Skeletal muscle tissue (tissue), 4 donors: Measurements from ENCODE around the gene CFDP1. TPM values are rescaled to one million over a fixed set of nuclear protein-coding genes. Genes with fewer than 3 reads are reported as not detected.
A peak's percentile ranks its signal among the peaks of the same experiment; 100 is the strongest.

Source experiments
- H3K27ac ChIP-seq: one replicate; pipeline ENCODE4 v1.7.0; 2013; ENCODE audit warnings: mild to moderate bottlenecking, low read depth, low read length, inconsistent platforms
- H3K27me3 ChIP-seq, 3 donors: one replicate each; pipeline ENCODE4 v1.7.0; 2013; ENCODE audit warnings: low read length in 3 of 3; ENCODE audit not compliant: control insufficient read depth in 3 of 3, insufficient read depth in 3 of 3
- H3K36me3 ChIP-seq, 3 donors: one replicate each; pipeline ENCODE4 v1.7.0; 2013; ENCODE audit warnings: low read length in 3 of 3; ENCODE audit not compliant: control insufficient read depth in 3 of 3, insufficient read depth in 3 of 3
- H3K4me1 ChIP-seq, 3 donors: one replicate each; pipeline ENCODE4 v1.7.0; 2013; ENCODE audit warnings: low read length in 3 of 3, mild to moderate bottlenecking in 3 of 3; ENCODE audit not compliant: control insufficient read depth in 3 of 3, insufficient read depth in 3 of 3
- H3K4me3 ChIP-seq, 3 donors: one replicate each; pipeline ENCODE4 v1.7.0; 2013; ENCODE audit warnings: low read length in 3 of 3
- H3K9ac ChIP-seq, 3 donors: one replicate each; pipeline ENCODE4 v1.7.0; 2013; ENCODE audit warnings: low read length in 3 of 3, mild to moderate bottlenecking in 3 of 3, moderate library complexity in 2 of 3, low read depth in 1 of 3
- H3K9me3 ChIP-seq, 3 donors: one replicate each; pipeline ENCODE4 v1.7.0; 2013; ENCODE audit warnings: low read length in 3 of 3; ENCODE audit not compliant: control insufficient read depth in 3 of 3
- total RNA-seq: library from RNA; depleted of rRNA; stranded (reverse); fragments of >200 nt; gene quantifications from one replicate; pipeline ENCODE4 v1.2.3, GENCODE V29; 2014
- donor health status: Osteomylitis.

The CFDP1 gene
- total RNA-seq, 1 donor from 2014 or later: 49.6 TPM

GRCh38 chr16:75264999-75265910 is 168.0 kb downstream of the CFDP1 start:
- H3K27me3 ChIP-seq: no peaks in the 10 kb centered on the region
- peak overlapping the region; percentile 97 for H3K27ac ChIP-seq
- no peaks in the 10 kb centered on the region for H3K9me3 ChIP-seq
- peak overlapping the region; percentile 89 to 96 (median 95) for H3K9ac ChIP-seq
- H3K4me3 ChIP-seq: peak overlapping the region; percentile 82 to 88 (median 85)
- H3K4me1 ChIP-seq: peaks cover 66 to 71% (median 67%) of the 10 kb centered on the region in 3 donors
- peaks cover 0 to 4% (median 4%) of the 10 kb centered on the region in 3 donors for H3K36me3 ChIP-seq

DNA sequence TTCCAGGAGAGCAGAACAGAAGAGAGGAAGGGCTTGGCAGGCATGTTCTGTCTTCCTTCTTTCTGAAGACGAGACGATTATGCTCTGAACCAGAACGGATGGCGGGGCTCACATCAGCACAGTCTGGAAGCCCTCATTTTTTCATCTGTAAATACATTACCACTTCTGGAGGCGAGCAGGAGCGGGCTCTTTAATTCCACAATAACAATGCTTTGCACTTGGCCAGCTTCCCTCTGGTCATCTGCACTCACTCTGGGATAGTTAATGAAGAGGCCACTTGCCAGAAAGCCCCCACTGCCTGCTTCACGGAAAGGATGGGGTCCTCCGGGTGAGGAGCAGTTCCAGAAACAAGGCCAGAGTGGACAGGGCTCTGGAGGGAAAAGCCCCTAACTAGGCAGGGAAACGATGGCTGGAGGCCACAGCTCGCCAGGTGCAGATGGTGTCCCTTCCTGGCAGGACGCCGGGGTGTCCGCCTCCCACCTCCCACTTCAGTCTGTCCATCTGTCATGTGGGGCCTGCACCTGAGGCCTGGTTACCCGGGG is 168.8 kb downstream of the CFDP1 start:
- Histone ChIP-seq H3K27me3 (no peaks in the 10 kb centered on the region), H3K9ac (peak overlapping the region; percentile 89 to 96 (median 95)), H3K36me3 (peaks cover 0 to 4% (median 4%) of the 10 kb centered on the region in 3 donors), H3K27ac (peak overlapping the region; percentile 97), H3K4me3 (peak overlapping the region; percentile 82 to 88 (median 85)), H3K4me1 (peaks cover 66 to 75% (median 67%) of the 10 kb centered on the region in 3 donors), H3K9me3 (no peaks in the 10 kb centered on the region)

DNA sequence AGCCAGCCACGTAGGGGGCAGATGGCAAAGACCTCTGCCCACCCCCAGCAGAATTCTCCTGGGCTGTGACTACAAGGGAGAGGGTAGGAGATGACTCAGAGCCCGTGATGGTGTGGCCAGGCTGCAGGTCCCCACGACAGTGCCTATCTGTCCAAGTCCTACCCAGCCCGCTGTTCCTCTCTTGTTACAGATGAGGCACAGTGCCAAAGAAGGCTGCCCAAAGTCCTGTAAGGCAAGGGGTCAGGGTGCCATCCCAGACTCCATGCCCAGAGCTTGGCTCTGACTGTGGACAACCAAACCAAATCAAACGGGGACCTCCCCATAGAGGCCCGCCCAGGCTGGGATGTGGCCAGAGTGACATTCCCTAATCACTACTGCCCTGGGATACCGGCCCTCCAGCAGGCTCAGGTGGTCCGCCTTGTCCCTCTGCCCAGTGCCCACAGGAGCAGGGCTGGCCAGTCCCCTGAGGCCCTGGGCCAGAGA is 169.3 kb downstream of the CFDP1 start:
- Histone ChIP-seq H3K4me1 (peaks cover 67 to 79% (median 69%) of the 10 kb centered on the region in 3 donors), H3K27ac (peak overlapping the region; percentile 97), H3K9me3 (no peaks in the 10 kb centered on the region), H3K9ac (peak overlapping the region; percentile 89 to 96 (median 95)), H3K36me3 (peaks cover 0 to 4% (median 4%) of the 10 kb centered on the region in 3 donors), H3K27me3 (no peaks in the 10 kb centered on the region), H3K4me3 (peak overlapping the region; percentile 82 to 88 (median 85))

- Histone ChIP-seq H3K27ac (peak overlapping the region; percentile 97), H3K4me1 (peaks cover 73 to 84% (median 75%) of the 10 kb centered on the region in 3 donors)
Observed at GRCh38 chr16:75263291-75263962, 169.9 kb downstream of the CFDP1 start.

GRCh38 chr16:75262800-75263127 is 170.5 kb downstream of the CFDP1 start:
- H3K27ac ChIP-seq: peak overlapping the region; percentile 97
- H3K4me1 ChIP-seq: peaks cover 73 to 84% (median 76%) of the 10 kb centered on the region in 3 donors
- no peaks in the 10 kb centered on the region for H3K27me3 ChIP-seq
- peak overlapping the region; percentile 82 to 88 (median 85) for H3K4me3 ChIP-seq
- H3K36me3 ChIP-seq: peaks cover 0 to 4% (median 4%) of the 10 kb centered on the region in 3 donors
- peak overlapping the region; percentile 76 to 96 (median 95) for H3K9ac ChIP-seq
- H3K9me3 ChIP-seq: no peaks in the 10 kb centered on the region

More at GRCh38 chr16:75263291-75263962, 169.9 kb downstream of the CFDP1 start:
- H3K27me3 ChIP-seq: no peaks in the 10 kb centered on the region
- peaks cover 0 to 4% (median 4%) of the 10 kb centered on the region in 3 donors for H3K36me3 ChIP-seq
- H3K9me3 ChIP-seq: no peaks in the 10 kb centered on the region
- H3K9ac ChIP-seq: peak overlapping the region; percentile 76 to 96 (median 95)
- H3K4me3 ChIP-seq: peak overlapping the region; percentile 82 to 88 (median 85)

DNA sequence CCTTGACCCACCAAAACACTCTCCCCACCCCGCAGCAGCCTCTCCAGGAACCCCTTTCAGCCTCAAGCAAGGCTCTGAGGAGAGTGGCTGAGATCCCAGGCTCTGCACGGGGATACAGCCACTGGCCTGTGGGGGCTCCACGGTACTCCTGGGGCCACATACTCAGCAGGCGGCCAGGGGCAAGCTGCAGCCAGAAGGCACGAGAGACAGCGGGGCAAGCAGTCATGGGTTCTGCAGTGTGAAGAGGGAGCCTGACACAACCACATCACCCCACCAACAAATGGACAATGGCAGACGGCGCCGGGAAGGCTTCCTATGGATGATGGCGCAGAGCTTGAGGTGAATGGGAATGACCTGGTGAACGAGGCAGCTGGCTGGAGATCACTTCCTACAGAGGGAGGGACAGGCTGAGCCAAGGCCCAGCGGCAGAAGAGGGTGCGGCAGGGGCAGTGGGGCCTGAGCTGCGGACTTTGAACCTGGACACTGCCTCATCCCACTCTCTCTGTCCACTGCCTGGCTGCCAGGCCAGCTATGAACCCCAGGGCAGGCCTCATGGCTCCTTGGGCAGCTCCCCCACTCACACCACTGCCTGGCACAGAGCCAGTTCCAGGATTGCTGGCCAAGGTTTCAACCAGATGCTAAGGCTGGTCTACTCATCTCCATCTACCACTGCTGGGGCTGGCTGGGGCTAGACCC is 171.1 kb downstream of the CFDP1 start:
- no peaks in the 10 kb centered on the region for H3K27me3 ChIP-seq
- peak overlapping the region; percentile 82 to 88 (median 85) for H3K4me3 ChIP-seq
- H3K9ac ChIP-seq: peak overlapping the region; percentile 51 to 96 (median 95)
- peaks cover 0 to 4% (median 4%) of the 10 kb centered on the region in 3 donors for H3K36me3 ChIP-seq
- H3K27ac ChIP-seq: peak overlapping the region; percentile 97
- H3K4me1 ChIP-seq: peaks cover 74 to 84% (median 76%) of the 10 kb centered on the region in 3 donors
- no peaks in the 10 kb centered on the region for H3K9me3 ChIP-seq

GRCh38 chr16:75261590-75262078 is 171.7 kb downstream of the CFDP1 start:
- peak overlapping the region; percentile 97 for H3K27ac ChIP-seq
- peaks cover 75 to 84% (median 77%) of the 10 kb centered on the region in 3 donors for H3K4me1 ChIP-seq
- H3K9me3 ChIP-seq: no peaks in the 10 kb centered on the region
- H3K36me3 ChIP-seq: peaks cover 0 to 4% (median 4%) of the 10 kb centered on the region in 3 donors
- peak overlapping the region; percentile 10 to 96 (median 95) for H3K9ac ChIP-seq
- no peaks in the 10 kb centered on the region for H3K27me3 ChIP-seq
- H3K4me3 ChIP-seq: peak overlapping the region in 1 of 3 donors; percentile 85

DNA sequence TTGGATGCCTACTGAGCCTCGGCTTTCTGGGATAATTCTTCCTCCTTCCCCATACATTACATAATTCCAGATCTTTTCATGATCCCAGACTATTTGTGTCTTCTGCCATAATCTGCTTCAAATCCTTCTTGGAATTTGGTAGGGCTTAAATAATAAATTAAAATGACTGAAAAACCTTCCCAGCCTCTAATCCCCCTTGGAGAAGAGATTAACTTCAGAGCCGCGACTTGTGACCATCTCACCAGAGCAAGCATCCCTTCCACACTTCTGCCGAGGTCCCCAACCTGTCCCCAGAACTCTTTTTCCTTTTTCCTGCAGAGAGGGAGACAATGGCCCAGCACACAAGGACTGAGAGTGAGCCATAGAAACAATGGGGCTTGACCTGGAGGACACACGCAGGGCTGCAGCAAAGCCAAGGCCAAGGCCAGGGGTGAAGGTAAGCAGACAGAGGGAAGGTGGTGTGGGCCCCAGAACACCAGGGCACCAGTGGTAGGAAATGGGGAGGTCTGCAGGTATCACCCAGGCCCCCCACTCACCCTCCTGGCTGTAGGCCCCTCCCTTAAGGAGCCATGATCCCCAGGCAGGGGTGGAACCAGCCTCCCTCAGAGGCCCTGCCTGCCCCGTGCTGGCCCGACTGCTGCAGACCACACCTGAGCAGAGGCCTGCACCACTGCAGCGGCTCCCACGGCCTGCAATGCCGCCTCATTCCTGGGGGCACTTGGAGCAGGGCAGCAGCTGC is 172.3 kb downstream of the CFDP1 start:
- Histone ChIP-seq H3K4me1 (peaks cover 75 to 84% (median 77%) of the 10 kb centered on the region in 3 donors), H3K36me3 (peaks cover 0 to 4% (median 4%) of the 10 kb centered on the region in 3 donors), H3K9ac (peak overlapping the region in 2 of 3 donors; percentile 10 to 95), H3K27ac (peak overlapping the region; percentile 97), H3K9me3 (no peaks in the 10 kb centered on the region), H3K4me3 (no peak overlapping the region), H3K27me3 (no peaks in the 10 kb centered on the region)
